B cell (primary cell): ENCODE results near the gene SPATA25. TPM values are rescaled to one million over a fixed set of nuclear protein-coding genes. Genes with fewer than 3 reads are reported as not detected.

Experiments
- ATAC-seq: fragments of 200-7000 bp; cut with Tn5 transposase; one replicate; pipeline ENCODE4 v1.10.0; 2021; ENCODE audit warnings: low read depth, mild to moderate bottlenecking, moderate number of reproducible peaks, moderate library complexity
- CTCF ChIA-PET: fragments of 350-600 bp; sonication (Branson Sonifier 250); formaldehyde crosslinking; loops from one replicate; lab custom pipeline; 2021; ENCODE audit warnings: antibody characterized with exemption, inconsistent platforms; lab: Charles Lee
- POLR2A ChIA-PET: fragments of 350-600 bp; sonication (Branson Sonifier 250); formaldehyde crosslinking; loops from one replicate; lab custom pipeline; 2021; ENCODE audit warnings: antibody characterized with exemption; lab: Charles Lee
- DNase-seq: peaks from one replicate; pipeline ENCODE4 v3.0.0; 2013
- H2AFZ ChIP-seq: 2 replicates; pipeline ENCODE4 v1.6.1; 2012; ENCODE audit warnings: mild to moderate bottlenecking, low read depth, low read length; ENCODE audit not compliant: insufficient read depth, poor library complexity, severe bottlenecking
- H3K27ac ChIP-seq, 2 donors: 1 replicate in 1 of 2; 2 replicates in 1 of 2; pipeline ENCODE4 v1.5.1; 2012 to 2013; ENCODE audit warnings: low read length in 2 of 2, mild to moderate bottlenecking in 2 of 2, moderate library complexity in 1 of 2
- H3K27me3 ChIP-seq, 4 experiments: fragments of 200-600 bp in 1 of 4; sonication (generic) in 1 of 4; replicated peaks in 1 of 4; 1 replicate in 2 of 4; 2 replicates in 2 of 4; pipeline versions ENCODE4 v1.6.1 to v1.7.0; 2013 to 2016; ENCODE audit warnings: low read length in 3 of 4, mild to moderate bottlenecking in 2 of 4, mixed read lengths in 1 of 4, moderate library complexity in 1 of 4; ENCODE audit not compliant: insufficient read depth in 4 of 4, control insufficient read depth in 3 of 4; ENCODE audit errors: control extremely low read depth in 1 of 4
- H3K36me3 ChIP-seq, 2 experiments: replicated peaks in 1 of 2; 1 replicate in 1 of 2; 2 replicates in 1 of 2; pipeline versions ENCODE4 v1.6.1 to v1.7.1; 2013; ENCODE audit warnings: low read length in 1 of 2; ENCODE audit not compliant: insufficient read depth in 2 of 2, control insufficient read depth in 1 of 2; ENCODE audit errors: control extremely low read depth in 1 of 2, extremely low read depth in 1 of 2
- H3K4me1 ChIP-seq, 2 donors: fragments of 200-600 bp in 1 of 2; sonication (generic) in 1 of 2; 1 replicate in 1 of 2; 2 replicates in 1 of 2; pipeline versions ENCODE4 v1.5.1 to v1.6.1; 2013 to 2017; ENCODE audit warnings: low read length in 2 of 2; ENCODE audit not compliant: control insufficient read depth in 2 of 2, insufficient read depth in 2 of 2
- H3K4me2 ChIP-seq: replicated peaks from 2 replicates; pipeline ENCODE3; 2012; ENCODE audit warnings: mild to moderate bottlenecking, low read depth, low read length; ENCODE audit not compliant: poor library complexity, severe bottlenecking
- H3K4me3 ChIP-seq, 5 experiments: fragments of 200-600 bp in 1 of 5; sonication (generic) in 1 of 5; 1 replicate in 3 of 5; 2 replicates in 2 of 5; pipeline versions ENCODE4 v1.5.1 to v1.7.0; 2011 to 2016; ENCODE audit warnings: low read length in 4 of 5, mild to moderate bottlenecking in 4 of 5, low read depth in 2 of 5, control low read depth in 1 of 5, moderate library complexity in 1 of 5; ENCODE audit not compliant: insufficient read depth in 1 of 5; ENCODE audit errors: control extremely low read depth in 1 of 5, extremely low read depth in 1 of 5
- H3K79me2 ChIP-seq: fragments of 200-600 bp; sonication (generic); one replicate; pipeline ENCODE4 v1.6.0; 2016; ENCODE audit warnings: low read length; ENCODE audit not compliant: control insufficient read depth, insufficient read depth
- H3K9ac ChIP-seq: fragments of 200-600 bp; sonication (generic); 2 replicates; pipeline ENCODE4 v1.6.1; 2017; ENCODE audit warnings: mild to moderate bottlenecking, low read length, moderate library complexity
- H3K9me3 ChIP-seq, 3 donors: one replicate each; pipeline versions ENCODE4 v1.6.1 to v1.7.1; 2013; ENCODE audit warnings: low read length in 2 of 3; ENCODE audit not compliant: control insufficient read depth in 2 of 3, insufficient read depth in 1 of 3; ENCODE audit errors: control extremely low read depth in 1 of 3
- H4K20me1 ChIP-seq: 2 replicates; pipeline ENCODE4 v1.6.0; 2012; ENCODE audit warnings: mild to moderate bottlenecking, low read length; ENCODE audit not compliant: insufficient read depth, control insufficient read depth, poor library complexity, severe bottlenecking
- H3K27ac Mint-ChIP-seq: one replicate; pipeline ENCODE4 v1.8.0; 2021; ENCODE audit warnings: mixed read lengths
- H3K27me3 Mint-ChIP-seq: one replicate; pipeline ENCODE4 v1.8.0; 2021; ENCODE audit warnings: mixed read lengths
- H3K4me1 Mint-ChIP-seq: one replicate; pipeline ENCODE4 v1.8.0; 2021; ENCODE audit warnings: mixed read lengths
- H3K4me3 Mint-ChIP-seq: one replicate; pipeline ENCODE4 v1.8.0; 2021; ENCODE audit warnings: mixed read lengths
- H3K9me3 Mint-ChIP-seq: one replicate; pipeline ENCODE4 v1.8.0; 2022; ENCODE audit warnings: mixed read lengths; ENCODE audit not compliant: insufficient read depth
- EZH2 ChIP-seq: IDR thresholded peaks from 2 replicates; pipeline ENCODE4 v1.6.1; 2012; ENCODE audit warnings: borderline replicate concordance, low read depth, mild to moderate bottlenecking, moderate library complexity, low read length; ENCODE audit not compliant: insufficient read depth, poor library complexity, severe bottlenecking
- WGBS: methylation state at CpG from one replicate; pipeline ENCODE4 v1.1.5; 2013; ENCODE audit warnings: missing lambda C conversion rate; ENCODE audit not compliant: insufficient coverage; 5-methylcytosine and 5-hydroxymethylcytosine counted together
- intact Hi-C: fragments of 100-400 bp; cut with micrococcal nuclease; formaldehyde crosslinking; loops from one replicate; pipeline ENCODE4 v1.10.0; 2022
- polyA minus RNA-seq: library from RNA; depleted of rRNA, polyadenylated mRNA; stranded (reverse); fragments of >200 nt; gene quantifications from 2 replicates; pipeline ENCODE4 v1.2.3, GENCODE V29; 2012
- polyA plus RNA-seq: library from polyadenylated mRNA; depleted of rRNA; stranded (reverse); fragments of >200 nt; gene quantifications from 2 replicates; pipeline ENCODE4 v1.2.3, GENCODE V29; 2012
- total RNA-seq, 2 donors: library from RNA; stranded (reverse); fragments of 120-200 nt in 1 of 2; gene quantifications; 1 replicate in 1 of 2; 2 replicates in 1 of 2; pipeline versions ENCODE4 v1.2.3 to v1.2.4, GENCODE V29; 2013 to 2022
- TF ChIP-seq, protein P1 (sequence below): fragments of 200-600 bp; IDR thresholded peaks from one replicate; pipeline ENCODE4 v1.8.0; 2022; ENCODE audit warnings: antibody characterized with exemption, mild to moderate bottlenecking

Gene SPATA25
- total RNA-seq (2.4 and 2.9 TPM in 2 replicates), polyA plus RNA-seq (2.5 and 2.9 TPM in 2 replicates), polyA minus RNA-seq (1.8 and 3.1 TPM in 2 replicates)
- total RNA-seq (2013) = 2.0 TPM

DNA sequence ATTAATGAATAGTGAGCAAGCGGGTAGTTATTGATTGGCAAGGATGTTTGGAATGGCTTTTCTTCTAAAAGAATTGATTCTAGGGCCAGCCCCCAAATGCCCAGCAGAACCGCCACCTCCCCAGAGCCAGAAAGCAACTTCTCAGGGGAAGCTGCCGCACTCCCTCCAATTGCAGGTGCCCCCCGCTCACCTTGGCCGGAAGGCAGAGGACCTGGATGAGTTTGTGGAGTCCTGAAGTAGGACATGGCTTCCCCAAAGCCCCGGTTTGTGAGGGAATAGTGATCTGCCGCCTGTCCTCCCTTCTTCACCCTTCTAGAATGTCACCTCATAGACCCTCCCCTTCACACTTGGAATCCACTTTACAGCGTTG, at the start of gene SPATA25:
SPATA25 (minus strand) TSS at position 277 of the 370 bp plus-strand sequence; CDS start at position 245, 32 bp downstream.
- WGBS = 100% methylated on average over 5 of the region's 8 CpGs
- H3K4me1 ChIP-seq = peaks cover 15 to 22% of the 10 kb centered on the region in 2 donors
- Mint-ChIP-seq H3K9me3 (no peaks in the 10 kb centered on the region), H3K4me1 (peaks cover 38% of the 10 kb centered on the region), H3K27ac (no peak within 1 kb of the TSS), H3K4me3 (no peak within 1 kb of the TSS), H3K27me3 (no peaks in the 10 kb centered on the region)
- H3K4me3 ChIP-seq = no peak within 1 kb of the TSS
- H3K4me2 ChIP-seq = no peak within 1 kb of the TSS
- ChIA-PET CTCF (no interaction called here), POLR2A (no interaction called here)
- H3K27ac ChIP-seq = no peak within 1 kb of the TSS
- no peaks in the 10 kb centered on the region for H3K9me3 ChIP-seq
- no peak within 1 kb of the TSS for H2AFZ ChIP-seq
- H3K79me2 ChIP-seq = peaks cover 30% of the 10 kb centered on the region
- H4K20me1 ChIP-seq = no peaks in the 10 kb centered on the region
- intact Hi-C loops = no loop called here
- H3K27me3 ChIP-seq = no peaks in the 10 kb centered on the region
- H3K9ac ChIP-seq = no peak within 1 kb of the TSS
- TF ChIP-seq, protein P1, sequence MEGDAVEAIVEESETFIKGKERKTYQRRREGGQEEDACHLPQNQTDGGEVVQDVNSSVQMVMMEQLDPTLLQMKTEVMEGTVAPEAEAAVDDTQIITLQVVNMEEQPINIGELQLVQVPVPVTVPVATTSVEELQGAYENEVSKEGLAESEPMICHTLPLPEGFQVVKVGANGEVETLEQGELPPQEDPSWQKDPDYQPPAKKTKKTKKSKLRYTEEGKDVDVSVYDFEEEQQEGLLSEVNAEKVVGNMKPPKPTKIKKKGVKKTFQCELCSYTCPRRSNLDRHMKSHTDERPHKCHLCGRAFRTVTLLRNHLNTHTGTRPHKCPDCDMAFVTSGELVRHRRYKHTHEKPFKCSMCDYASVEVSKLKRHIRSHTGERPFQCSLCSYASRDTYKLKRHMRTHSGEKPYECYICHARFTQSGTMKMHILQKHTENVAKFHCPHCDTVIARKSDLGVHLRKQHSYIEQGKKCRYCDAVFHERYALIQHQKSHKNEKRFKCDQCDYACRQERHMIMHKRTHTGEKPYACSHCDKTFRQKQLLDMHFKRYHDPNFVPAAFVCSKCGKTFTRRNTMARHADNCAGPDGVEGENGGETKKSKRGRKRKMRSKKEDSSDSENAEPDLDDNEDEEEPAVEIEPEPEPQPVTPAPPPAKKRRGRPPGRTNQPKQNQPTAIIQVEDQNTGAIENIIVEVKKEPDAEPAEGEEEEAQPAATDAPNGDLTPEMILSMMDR = no peak
- no peak for TF ChIP-seq EZH2
- no peak for ATAC-seq
- peaks cover 0 to 37% of the 10 kb centered on the region in 2 experiments for H3K36me3 ChIP-seq
- DNase-seq = no peak

DNA sequence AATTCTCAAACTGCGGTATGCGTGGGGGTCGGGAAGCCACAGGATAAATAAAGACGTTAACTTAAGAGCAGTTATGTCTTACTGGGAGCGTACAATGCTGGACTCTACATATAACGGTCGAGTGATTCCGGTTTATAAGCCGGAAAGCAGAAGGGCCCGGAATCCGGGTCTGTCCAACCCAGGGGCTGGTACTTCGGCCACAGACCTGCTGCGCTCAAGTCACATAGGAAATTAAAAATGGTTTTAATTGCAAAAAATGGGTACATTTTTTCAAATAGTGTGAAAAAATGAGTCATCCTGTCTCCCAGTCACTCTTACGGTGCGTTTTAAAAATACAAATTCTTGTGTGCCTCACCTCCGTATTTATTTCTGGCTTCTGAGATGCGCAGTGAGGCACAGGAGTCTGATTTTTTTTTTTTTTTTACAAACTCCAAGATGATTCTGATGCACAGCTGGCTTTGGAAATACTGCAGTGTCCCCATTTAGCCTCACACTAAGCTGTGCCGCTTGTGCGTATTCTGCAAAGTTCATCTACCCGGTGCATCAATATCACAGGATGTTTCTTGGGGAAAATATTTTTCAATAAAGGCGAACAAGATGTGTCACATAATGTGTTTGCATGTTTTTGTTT, 48.1 kb upstream of the SPATA25 start:
- Histone ChIP-seq H3K4me2 (peak overlapping the region; percentile 85), H3K27me3 (no peaks in the 10 kb centered on the region), H3K9me3 (no peaks in the 10 kb centered on the region), H3K4me3 (peak overlapping the region; percentile 52 to 93 (median 92)), H3K4me1 (peaks cover 12 to 19% of the 10 kb centered on the region in 2 donors), H2AFZ (peak overlapping the region; percentile 77), H4K20me1 (peaks cover 29% of the 10 kb centered on the region), H3K36me3 (peaks cover 0 to 38% of the 10 kb centered on the region in 2 experiments), H3K9ac (peak overlapping the region; percentile 99), H3K79me2 (peaks cover 47% of the 10 kb centered on the region), H3K27ac (peak overlapping the region; percentile 64 to 99)
- Mint-ChIP-seq H3K4me1 (peaks cover 28% of the 10 kb centered on the region), H3K4me3 (peak overlapping the region; percentile 93), H3K27ac (peak overlapping the region; percentile 98), H3K27me3 (no peaks in the 10 kb centered on the region), H3K9me3 (no peaks in the 10 kb centered on the region)
- 18% methylated on average over 18 of the region's 21 CpGs for WGBS
- ATAC-seq (peak; percentile 10), DNase-seq (no peak)
- intact Hi-C loops = loop anchor here (1.0 to 2.0 kb wide), 6 partner anchors 37 to 153 kb away; partner anchors contain the start of genes CTSA, DNTTIP1, NCOA5 and NEURL2
- ChIA-PET POLR2A (interaction anchor here (0.6 to 3.7 kb wide), 17 partner anchors 11 to 976 kb away, joined by 3 to 62 read pairs (median 5); partner anchors contain the start of genes CTSA, DNTTIP1, NEURL2 and PLTP), CTCF (interaction anchor here (0.6 to 4.9 kb wide), 3 partner anchors 14 to 35 kb away, joined by 3 to 44 read pairs (median 5); partner anchors contain the start of gene ZNF335)
- TF ChIP-seq EZH2 = no peak
